ENCODE measurements around the gene TSPAN12.
A peak's percentile ranks its signal among the peaks of the same experiment; 100 is the strongest.
"Not testable (repeated sequence)": the region's sequence is repeated elsewhere in the genome, so short reads cannot be mapped to it uniquely, and the experiment has no call there.

Gene TSPAN12

GRCh38 chr7:120857588-120858573, at the start of gene TSPAN12:
Gene TSPAN12, minus strand, starts transcription at chr7:120858144. Its CDS starts 1,381 bp downstream, at chr7:120856763.
- in situ Hi-C loops (cut with MboI; ENCODE audit: low pct_unique_long_range_greater_than_20kb, low sequenced_read_pairs, unreplicated experiment): no loop called here
- DNase-seq (ENCODE audit: low spot score): peak; percentile 86
- TF ChIP-seq, protein P1, sequence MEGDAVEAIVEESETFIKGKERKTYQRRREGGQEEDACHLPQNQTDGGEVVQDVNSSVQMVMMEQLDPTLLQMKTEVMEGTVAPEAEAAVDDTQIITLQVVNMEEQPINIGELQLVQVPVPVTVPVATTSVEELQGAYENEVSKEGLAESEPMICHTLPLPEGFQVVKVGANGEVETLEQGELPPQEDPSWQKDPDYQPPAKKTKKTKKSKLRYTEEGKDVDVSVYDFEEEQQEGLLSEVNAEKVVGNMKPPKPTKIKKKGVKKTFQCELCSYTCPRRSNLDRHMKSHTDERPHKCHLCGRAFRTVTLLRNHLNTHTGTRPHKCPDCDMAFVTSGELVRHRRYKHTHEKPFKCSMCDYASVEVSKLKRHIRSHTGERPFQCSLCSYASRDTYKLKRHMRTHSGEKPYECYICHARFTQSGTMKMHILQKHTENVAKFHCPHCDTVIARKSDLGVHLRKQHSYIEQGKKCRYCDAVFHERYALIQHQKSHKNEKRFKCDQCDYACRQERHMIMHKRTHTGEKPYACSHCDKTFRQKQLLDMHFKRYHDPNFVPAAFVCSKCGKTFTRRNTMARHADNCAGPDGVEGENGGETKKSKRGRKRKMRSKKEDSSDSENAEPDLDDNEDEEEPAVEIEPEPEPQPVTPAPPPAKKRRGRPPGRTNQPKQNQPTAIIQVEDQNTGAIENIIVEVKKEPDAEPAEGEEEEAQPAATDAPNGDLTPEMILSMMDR (IDR thresholded peaks at IDR 0.05; ENCODE audit: extremely low read depth, insufficient read depth, missing control alignments): peak; percentile 84

- no peak for DNase-seq (ENCODE audit: low spot score)
- TF ChIP-seq, protein P1 (IDR thresholded peaks at IDR 0.05; ENCODE audit: extremely low read depth, insufficient read depth, missing control alignments): no peak
- in situ Hi-C loops (cut with MboI; ENCODE audit: low pct_unique_long_range_greater_than_20kb, low sequenced_read_pairs, unreplicated experiment): no loop called here
Measured at GRCh38 chr7:120898715-120899499, 41.0 kb upstream of the TSPAN12 start.

- in situ Hi-C loops (cut with MboI; ENCODE audit: low pct_unique_long_range_greater_than_20kb, low sequenced_read_pairs, unreplicated experiment); DNase-seq (ENCODE audit: low spot score): not testable (repeated sequence)
Measured at GRCh38 chr7:120895253-120895652, 37.3 kb upstream of the TSPAN12 start.

DNA sequence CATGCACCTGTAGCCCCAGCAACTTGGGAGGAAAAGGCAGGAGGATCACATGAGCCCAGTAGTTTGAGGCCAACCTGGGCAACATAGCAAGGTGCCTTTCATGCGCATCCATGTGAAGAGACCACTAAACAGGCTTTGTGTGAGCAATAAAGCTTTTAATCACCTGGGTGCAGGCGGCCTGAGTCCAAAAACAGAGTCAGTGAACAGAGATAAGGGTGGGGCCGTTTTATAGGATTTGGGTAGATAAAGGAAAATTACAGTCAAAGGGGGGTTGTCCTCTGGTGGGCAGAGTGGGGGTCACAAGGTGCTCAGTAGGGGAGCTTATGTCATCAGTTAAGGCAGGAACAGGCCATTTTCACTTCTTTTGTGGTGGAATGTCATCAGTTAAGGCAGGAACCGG, 27.7 kb upstream of the TSPAN12 start:
- DNase-seq (ENCODE audit: low spot score); in situ Hi-C loops (cut with MboI; ENCODE audit: low pct_unique_long_range_greater_than_20kb, low sequenced_read_pairs, unreplicated experiment): not testable (repeated sequence)

DNA sequence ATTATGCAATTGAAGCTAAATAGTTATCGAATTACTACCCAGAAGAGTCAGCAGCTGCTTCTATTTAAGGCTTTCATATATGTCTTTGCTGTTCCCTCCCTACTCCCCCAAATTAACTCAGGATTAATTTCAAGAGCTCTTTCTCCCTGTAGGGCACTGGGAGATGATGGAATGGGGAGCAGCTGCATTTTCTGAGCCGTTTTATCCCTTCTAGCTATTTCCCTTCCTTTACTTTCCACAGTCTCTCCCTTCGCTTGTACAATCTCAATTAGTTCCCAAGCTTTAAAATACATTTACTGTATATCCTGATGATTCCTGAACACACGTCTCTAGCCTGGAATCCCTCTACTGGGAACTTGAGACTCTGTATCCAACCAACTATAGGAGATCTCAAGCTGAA, 19.8 kb upstream of the TSPAN12 start:
- in situ Hi-C loops (cut with MboI; ENCODE audit: low pct_unique_long_range_greater_than_20kb, low sequenced_read_pairs, unreplicated experiment): no loop called here

GRCh38 chr7:120876922-120877321, 19.0 kb upstream of the TSPAN12 start:
- in situ Hi-C loops (cut with MboI; ENCODE audit: low pct_unique_long_range_greater_than_20kb, low sequenced_read_pairs, unreplicated experiment): no loop called here
- no peak for DNase-seq (ENCODE audit: low spot score)
- TF ChIP-seq, protein P1 (IDR thresholded peaks at IDR 0.05; ENCODE audit: extremely low read depth, insufficient read depth, missing control alignments): no peak

More for the DNA sequence above, 19.8 kb upstream of the TSPAN12 start:
- TF ChIP-seq, protein P1 (IDR thresholded peaks at IDR 0.05; ENCODE audit: extremely low read depth, insufficient read depth, missing control alignments): no peak
- DNase-seq (ENCODE audit: low spot score): no peak

DNA sequence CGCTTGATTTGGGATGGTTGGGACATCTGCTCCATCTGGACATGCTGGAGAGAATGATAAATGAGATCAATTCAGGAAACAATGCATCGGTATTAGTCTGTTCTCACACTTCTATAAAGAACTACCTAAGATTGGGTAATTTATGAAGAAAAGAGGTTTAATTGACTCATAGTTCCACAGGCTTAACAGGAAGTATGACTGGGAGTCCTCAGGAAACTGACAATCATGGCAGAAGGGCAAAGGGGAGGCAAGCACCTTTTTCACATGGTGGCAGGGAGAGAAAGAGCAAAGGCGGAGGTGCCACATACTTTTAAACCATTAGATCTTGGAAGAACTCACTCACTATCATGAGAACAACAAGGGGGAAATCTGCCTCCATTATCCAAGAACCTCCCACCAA, 16.8 kb upstream of the TSPAN12 start:
- DNase-seq (ENCODE audit: low spot score): no peak
- in situ Hi-C loops (cut with MboI; ENCODE audit: low pct_unique_long_range_greater_than_20kb, low sequenced_read_pairs, unreplicated experiment): no loop called here
- TF ChIP-seq, protein P1 (IDR thresholded peaks at IDR 0.05; ENCODE audit: extremely low read depth, insufficient read depth, missing control alignments): no peak

Measured in GM13977 (cell line).